ENCODE measurements around the gene OR10H1.

DNA sequence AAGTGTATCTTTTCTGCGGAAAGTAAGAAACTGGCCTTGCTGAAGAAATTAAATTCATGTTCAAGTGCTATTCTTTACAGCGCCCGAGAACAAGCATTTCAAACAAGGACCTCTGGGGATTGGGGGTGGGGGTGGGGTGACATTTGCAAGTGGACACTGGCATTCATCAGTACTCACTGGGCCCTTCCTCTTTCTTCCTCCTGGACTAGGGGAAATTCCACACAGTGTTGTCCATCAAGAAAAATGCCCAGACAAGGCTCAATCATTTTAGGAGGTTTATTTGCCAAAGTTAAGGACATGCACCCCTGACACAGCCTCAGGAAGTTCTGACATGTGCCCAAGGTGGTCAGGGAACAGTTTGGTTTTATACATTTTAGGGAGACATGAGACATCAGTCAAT is 22.9 kb upstream of the OR10H1 start:
- TF ChIP-seq, protein P1, sequence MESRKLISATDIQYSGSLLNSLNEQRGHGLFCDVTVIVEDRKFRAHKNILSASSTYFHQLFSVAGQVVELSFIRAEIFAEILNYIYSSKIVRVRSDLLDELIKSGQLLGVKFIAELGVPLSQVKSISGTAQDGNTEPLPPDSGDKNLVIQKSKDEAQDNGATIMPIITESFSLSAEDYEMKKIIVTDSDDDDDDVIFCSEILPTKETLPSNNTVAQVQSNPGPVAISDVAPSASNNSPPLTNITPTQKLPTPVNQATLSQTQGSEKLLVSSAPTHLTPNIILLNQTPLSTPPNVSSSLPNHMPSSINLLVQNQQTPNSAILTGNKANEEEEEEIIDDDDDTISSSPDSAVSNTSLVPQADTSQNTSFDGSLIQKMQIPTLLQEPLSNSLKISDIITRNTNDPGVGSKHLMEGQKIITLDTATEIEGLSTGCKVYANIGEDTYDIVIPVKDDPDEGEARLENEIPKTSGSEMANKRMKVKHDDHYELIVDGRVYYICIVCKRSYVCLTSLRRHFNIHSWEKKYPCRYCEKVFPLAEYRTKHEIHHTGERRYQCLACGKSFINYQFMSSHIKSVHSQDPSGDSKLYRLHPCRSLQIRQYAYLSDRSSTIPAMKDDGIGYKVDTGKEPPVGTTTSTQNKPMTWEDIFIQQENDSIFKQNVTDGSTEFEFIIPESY (IDR thresholded peaks at IDR 0.05; ENCODE audit: borderline replicate concordance, low read depth): no peak
- TF ChIP-seq, protein P2, sequence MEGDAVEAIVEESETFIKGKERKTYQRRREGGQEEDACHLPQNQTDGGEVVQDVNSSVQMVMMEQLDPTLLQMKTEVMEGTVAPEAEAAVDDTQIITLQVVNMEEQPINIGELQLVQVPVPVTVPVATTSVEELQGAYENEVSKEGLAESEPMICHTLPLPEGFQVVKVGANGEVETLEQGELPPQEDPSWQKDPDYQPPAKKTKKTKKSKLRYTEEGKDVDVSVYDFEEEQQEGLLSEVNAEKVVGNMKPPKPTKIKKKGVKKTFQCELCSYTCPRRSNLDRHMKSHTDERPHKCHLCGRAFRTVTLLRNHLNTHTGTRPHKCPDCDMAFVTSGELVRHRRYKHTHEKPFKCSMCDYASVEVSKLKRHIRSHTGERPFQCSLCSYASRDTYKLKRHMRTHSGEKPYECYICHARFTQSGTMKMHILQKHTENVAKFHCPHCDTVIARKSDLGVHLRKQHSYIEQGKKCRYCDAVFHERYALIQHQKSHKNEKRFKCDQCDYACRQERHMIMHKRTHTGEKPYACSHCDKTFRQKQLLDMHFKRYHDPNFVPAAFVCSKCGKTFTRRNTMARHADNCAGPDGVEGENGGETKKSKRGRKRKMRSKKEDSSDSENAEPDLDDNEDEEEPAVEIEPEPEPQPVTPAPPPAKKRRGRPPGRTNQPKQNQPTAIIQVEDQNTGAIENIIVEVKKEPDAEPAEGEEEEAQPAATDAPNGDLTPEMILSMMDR (IDR thresholded peaks at IDR 0.05): no peak
- TF ChIP-seq RXRA (IDR thresholded peaks at IDR 0.05; ENCODE audit: borderline replicate concordance, low read depth) (no peak), RAD21 (IDR thresholded peaks at IDR 0.05; ENCODE audit: low read length) (no peak), TAF1 (IDR thresholded peaks at IDR 0.05; ENCODE audit: borderline replicate concordance, low read depth, low read length) (no peak), GABPA (IDR thresholded peaks at IDR 0.05; ENCODE audit: low read depth) (no peak), POLR2AphosphoS5 (IDR thresholded peaks at IDR 0.05; ENCODE audit: low read depth, low read length) (no peak), FOXJ3 (CRISPR knock-in tag; IDR thresholded peaks at IDR 0.05) (no peak)

Measured in SK-N-SH (cell line).